GM23338 (cell line): ENCODE measurements around the gene MYL4.

Experiments
- CREB1 ChIP-seq: fragments of 250-450 bp; sonication (Bioruptor Pico); IDR thresholded peaks from 2 replicates; pipeline ENCODE4 v1.5.0; 2020; ENCODE audit warnings: low read depth, mild to moderate bottlenecking, moderate library complexity
- CTCF ChIP-seq, 2 experiments: fragments of 200-600 bp in 1 of 2; sonication (generic) in 1 of 2; conservative IDR thresholded peaks; 2 replicates each; pipeline versions ENCODE4 v1.5.1 to v1.6.1; 2016 to 2017; ENCODE audit warnings: antibody characterized with exemption in 2 of 2, low read depth in 2 of 2, mild to moderate bottlenecking in 2 of 2, moderate library complexity in 1 of 2
- EZH2 ChIP-seq: fragments of 200-600 bp; sonication (generic); IDR thresholded peaks from one replicate; pipeline ENCODE4 v1.8.0; 2017; ENCODE audit warnings: antibody characterized with exemption, mild to moderate bottlenecking, low read depth; ENCODE audit not compliant: unreplicated experiment
- EZH2phosphoT487 ChIP-seq: fragments of 200-600 bp; sonication (generic); IDR thresholded peaks from one replicate; pipeline ENCODE4 v1.8.1; 2018; ENCODE audit warnings: antibody characterized with exemption; ENCODE audit not compliant: unreplicated experiment
- JUNB ChIP-seq: IDR thresholded peaks from one replicate; pipeline ENCODE4 v1.6.1; 2016; ENCODE audit warnings: antibody characterized with exemption; ENCODE audit not compliant: unreplicated experiment
- POLR2AphosphoS5 ChIP-seq: IDR thresholded peaks from 2 replicates; pipeline ENCODE4 v1.6.1; 2016; ENCODE audit warnings: antibody characterized with exemption, low read depth
- STAT1 ChIP-seq: IDR thresholded peaks from one replicate; pipeline ENCODE4 v1.6.1; 2016; ENCODE audit warnings: antibody characterized with exemption; ENCODE audit not compliant: unreplicated experiment
- ZNF462 ChIP-seq: fragments of 250-450 bp; sonication (Bioruptor Pico); IDR thresholded peaks from 2 replicates; pipeline ENCODE4 v1.5.0; 2020; ENCODE audit warnings: mild to moderate bottlenecking, moderate library complexity
- TF ChIP-seq, protein P1 (sequence below): IDR thresholded peaks from one replicate; pipeline ENCODE4 v1.6.1; 2018; ENCODE audit warnings: antibody characterized with exemption; ENCODE audit not compliant: unreplicated experiment
- TF ChIP-seq, protein P2 (sequence below): IDR thresholded peaks from 2 replicates; pipeline ENCODE4 v1.6.1; 2016; ENCODE audit warnings: antibody characterized with exemption

- no peak for TF ChIP-seq CTCF (conservative IDR thresholded peaks at IDR 0.05; ENCODE audit: low read depth in 2 of 2)
- no peak for TF ChIP-seq EZH2
- TF ChIP-seq CREB1 (CRISPR knock-in tag), result no peak
- no peak for TF ChIP-seq ZNF462
- TF ChIP-seq, protein P1, sequence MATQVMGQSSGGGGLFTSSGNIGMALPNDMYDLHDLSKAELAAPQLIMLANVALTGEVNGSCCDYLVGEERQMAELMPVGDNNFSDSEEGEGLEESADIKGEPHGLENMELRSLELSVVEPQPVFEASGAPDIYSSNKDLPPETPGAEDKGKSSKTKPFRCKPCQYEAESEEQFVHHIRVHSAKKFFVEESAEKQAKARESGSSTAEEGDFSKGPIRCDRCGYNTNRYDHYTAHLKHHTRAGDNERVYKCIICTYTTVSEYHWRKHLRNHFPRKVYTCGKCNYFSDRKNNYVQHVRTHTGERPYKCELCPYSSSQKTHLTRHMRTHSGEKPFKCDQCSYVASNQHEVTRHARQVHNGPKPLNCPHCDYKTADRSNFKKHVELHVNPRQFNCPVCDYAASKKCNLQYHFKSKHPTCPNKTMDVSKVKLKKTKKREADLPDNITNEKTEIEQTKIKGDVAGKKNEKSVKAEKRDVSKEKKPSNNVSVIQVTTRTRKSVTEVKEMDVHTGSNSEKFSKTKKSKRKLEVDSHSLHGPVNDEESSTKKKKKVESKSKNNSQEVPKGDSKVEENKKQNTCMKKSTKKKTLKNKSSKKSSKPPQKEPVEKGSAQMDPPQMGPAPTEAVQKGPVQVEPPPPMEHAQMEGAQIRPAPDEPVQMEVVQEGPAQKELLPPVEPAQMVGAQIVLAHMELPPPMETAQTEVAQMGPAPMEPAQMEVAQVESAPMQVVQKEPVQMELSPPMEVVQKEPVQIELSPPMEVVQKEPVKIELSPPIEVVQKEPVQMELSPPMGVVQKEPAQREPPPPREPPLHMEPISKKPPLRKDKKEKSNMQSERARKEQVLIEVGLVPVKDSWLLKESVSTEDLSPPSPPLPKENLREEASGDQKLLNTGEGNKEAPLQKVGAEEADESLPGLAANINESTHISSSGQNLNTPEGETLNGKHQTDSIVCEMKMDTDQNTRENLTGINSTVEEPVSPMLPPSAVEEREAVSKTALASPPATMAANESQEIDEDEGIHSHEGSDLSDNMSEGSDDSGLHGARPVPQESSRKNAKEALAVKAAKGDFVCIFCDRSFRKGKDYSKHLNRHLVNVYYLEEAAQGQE, result no peak
- no peak for TF ChIP-seq POLR2AphosphoS5
- TF ChIP-seq EZH2phosphoT487, result no peak
- no peak for TF ChIP-seq STAT1
- no peak for TF ChIP-seq JUNB
- TF ChIP-seq, protein P2, sequence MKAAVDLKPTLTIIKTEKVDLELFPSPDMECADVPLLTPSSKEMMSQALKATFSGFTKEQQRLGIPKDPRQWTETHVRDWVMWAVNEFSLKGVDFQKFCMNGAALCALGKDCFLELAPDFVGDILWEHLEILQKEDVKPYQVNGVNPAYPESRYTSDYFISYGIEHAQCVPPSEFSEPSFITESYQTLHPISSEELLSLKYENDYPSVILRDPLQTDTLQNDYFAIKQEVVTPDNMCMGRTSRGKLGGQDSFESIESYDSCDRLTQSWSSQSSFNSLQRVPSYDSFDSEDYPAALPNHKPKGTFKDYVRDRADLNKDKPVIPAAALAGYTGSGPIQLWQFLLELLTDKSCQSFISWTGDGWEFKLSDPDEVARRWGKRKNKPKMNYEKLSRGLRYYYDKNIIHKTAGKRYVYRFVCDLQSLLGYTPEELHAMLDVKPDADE, result no peak
These were observed 9.4 kb upstream of the MYL4 start for GRCh38 chr17:47199627-47200324.
